H1 (cell line): ENCODE results near the gene SMPX. TPM values are rescaled to one million over a fixed set of nuclear protein-coding genes. Genes with fewer than 3 reads are reported as not detected.

ENCODE experiments used
- ZNF274 ChIP-seq: IDR thresholded peaks from 2 replicates; pipeline ENCODE4 v1.7.0; 2012; ENCODE audit warnings: low read length, borderline replicate concordance; ENCODE audit errors: extremely low read depth
- polyA plus RNA-seq, 7 experiments: library from polyadenylated mRNA; depleted of rRNA in 3 of 7; stranded (reverse) in 5 of 7; unstranded in 2 of 7; fragments of >200 nt in 5 of 7; fragments of 200-250 nt in 2 of 7; gene quantifications; 1 replicate in 5 of 7; 2 replicates in 1 of 7; 4 replicates in 1 of 7; pipeline versions ENCODE4 v1.2.1 to v1.2.3, GENCODE V29; 2011 to 2013; ENCODE audit warnings: missing spikeins in 2 of 7, mixed read lengths in 2 of 7
- total RNA-seq: library from RNA; stranded (reverse); fragmentation: NEBNext Ultra II Directional; extraction: Animal tissue kit (Norgen Biotek cat#: 25700); gene quantifications from 2 replicates; pipeline ENCODE4 v1.2.1, GENCODE V29; 2021

Gene SMPX
- total and polyA plus RNA-seq, 2 of the 8 experiments (the other 6 are each of a cell fraction or from before 2014, with no cell fraction given): not detected

GRCh38 chrX:21738210-21738949 lies 19.5 kb downstream of the SMPX start (continued):
- TF ChIP-seq ZNF274: no peak
